GM21367 (cell line): ENCODE measurements around the gene IL23A.
A peak's percentile ranks its signal among the peaks of the same experiment; 100 is the strongest.
"Not testable (repeated sequence)": the region's sequence is repeated elsewhere in the genome, so short reads cannot be mapped to it uniquely, and the experiment has no call there.

ENCODE experiments used
- ATAC-seq: cut with Tn5 transposase; IDR thresholded peaks from one replicate; pipeline ENCODE4 v1.9.1; 2021; ENCODE audit not compliant: unreplicated experiment

IL23A gene, protein sequence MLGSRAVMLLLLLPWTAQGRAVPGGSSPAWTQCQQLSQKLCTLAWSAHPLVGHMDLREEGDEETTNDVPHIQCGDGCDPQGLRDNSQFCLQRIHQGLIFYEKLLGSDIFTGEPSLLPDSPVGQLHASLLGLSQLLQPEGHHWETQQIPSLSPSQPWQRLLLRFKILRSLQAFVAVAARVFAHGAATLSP

DNA sequence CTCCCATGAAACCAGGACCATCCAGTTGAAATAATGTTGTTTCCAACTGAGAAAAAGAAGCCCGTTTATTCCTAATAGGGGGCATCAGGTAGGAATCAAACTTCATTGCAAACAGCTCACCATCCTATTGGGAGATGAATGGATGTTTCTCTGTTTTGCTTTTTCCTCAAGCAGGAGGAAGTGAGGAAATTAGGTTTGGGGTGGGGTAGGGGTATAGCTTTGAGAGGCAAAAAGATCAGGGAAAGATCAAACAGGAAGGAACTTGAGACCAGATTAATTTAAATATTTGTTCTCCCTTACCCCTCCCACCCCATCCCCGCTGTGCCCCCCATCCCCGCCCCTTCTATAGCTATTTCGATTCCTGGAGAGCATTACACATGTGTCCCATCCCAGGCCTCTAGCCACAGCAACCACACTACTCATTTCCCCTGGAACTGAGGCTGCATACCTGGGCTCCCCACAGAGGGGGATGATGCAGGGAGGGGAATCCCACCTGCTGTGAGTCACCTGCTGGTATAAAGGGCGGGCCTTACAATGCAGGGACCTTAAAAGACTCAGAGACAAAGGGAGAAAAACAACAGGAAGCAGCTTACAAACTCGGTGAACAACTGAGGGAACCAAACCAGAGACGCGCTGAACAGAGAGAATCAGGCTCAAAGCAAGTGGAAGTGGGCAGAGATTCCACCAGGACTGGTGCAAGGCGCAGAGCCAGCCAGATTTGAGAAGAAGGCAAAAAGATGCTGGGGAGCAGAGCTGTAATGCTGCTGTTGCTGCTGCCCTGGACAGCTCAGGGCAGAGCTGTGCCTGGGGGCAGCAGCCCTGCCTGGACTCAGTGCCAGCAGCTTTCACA is at the start of gene IL23A:
TSS of gene IL23A (plus strand) at position 577 of the 850 bp plus-strand sequence. CDS start at position 738, 161 bp downstream.
- ATAC-seq: no peak

DNA sequence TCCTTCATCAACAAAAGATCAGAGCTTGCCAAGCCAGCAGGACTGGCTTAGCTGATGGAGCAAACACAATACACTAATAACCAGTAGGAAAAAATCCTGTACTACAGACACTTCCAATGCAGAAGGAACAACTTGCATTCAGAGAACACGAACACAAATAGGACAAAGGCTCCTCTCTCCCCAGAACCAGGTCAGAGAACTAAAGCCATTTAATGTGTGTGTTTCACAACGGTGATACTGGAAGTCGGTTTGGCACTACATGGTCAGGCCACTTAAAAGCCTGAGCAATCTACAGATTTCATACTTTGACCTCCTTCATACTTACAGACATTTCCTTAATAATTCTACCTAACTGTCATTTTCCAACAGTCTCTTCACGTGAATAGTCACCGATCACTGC is 44.9 kb upstream of the IL23A start:
- ATAC-seq: no peak

DNA sequence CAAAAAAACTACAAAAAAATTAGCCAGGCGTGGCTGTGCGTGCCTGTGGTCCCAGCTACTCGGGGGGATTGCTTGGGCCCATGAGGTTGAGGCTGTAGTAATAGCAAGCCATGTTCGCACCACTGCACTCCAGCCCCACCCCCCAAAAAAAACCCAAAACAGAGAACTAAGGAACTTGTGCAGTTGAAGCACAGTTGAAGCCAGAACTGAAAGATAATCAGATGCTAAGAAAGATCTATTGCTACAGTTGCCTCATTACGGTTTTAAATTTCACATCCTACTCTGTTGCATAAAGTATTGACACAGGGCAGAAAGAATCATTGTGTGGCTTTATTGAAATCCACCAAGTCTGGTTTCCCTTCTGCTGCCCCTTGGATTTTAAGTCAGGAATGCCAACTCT is 42.4 kb upstream of the IL23A start:
- no peak for ATAC-seq

DNA sequence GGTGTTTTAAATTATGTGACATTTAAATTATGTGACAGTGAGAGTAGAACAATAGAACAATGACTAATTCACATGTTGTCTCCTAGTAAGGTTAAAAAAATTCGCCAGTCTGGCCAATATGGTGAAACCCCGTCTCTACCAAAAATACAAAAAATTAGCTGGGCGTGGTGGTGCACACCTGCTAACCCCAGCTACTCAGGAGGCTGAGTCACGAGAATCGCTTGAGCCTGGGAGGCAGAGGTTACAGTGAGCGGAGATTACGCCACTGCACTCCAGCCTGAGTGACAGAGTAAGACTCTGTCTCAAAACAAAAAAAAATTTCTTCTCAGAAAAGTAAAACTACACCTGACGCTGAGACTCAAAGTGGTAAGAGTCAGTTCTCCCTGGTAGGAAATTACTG is 41.3 kb upstream of the IL23A start:
- no peak for ATAC-seq

DNA sequence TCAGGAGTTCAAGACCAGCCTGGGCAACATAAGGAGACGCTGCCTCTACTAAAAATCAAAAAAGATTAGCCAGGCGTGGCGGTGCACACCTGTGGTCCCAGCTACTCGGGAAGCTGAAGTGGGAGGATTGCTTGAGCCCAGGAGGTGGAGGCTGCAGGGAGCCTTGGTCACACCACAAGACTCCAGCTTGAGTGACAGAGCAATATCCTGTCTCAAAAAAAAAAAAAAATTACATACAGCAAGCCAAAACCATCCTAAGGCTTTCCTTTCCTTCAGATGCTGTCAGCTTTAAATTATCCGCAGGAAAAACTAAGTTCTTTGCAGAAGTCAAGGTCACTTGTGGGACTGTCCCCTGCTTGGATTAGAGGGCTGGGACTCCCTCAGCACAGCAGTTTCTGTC is 39.9 kb upstream of the IL23A start:
- no peak for ATAC-seq

DNA sequence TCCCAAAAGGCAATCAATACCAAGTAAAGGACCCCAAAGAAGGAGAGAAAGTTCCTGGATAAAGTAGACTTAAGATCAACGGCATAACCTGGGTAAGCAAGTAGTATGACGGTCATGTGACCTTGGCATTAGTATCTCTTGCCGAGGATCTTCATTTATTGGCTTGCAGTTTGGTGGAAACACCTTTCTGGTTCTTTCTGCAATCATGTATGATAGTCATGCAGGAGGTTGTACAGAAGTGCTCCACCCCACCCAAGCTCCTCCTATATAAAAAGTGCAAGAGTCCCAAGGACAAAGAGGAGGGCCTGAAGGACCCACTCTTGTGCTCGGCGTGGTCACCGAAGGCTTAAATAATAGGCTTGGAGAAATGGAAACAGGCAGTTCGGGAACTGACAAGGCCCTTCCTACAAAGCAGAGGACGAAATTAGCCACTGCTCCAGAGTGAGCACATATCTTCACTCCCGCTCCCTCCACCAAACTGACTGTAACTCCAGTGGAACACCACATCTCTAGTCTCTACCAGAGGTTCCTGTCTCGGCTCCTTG is 39.3 kb upstream of the IL23A start:
- ATAC-seq: no peak

DNA sequence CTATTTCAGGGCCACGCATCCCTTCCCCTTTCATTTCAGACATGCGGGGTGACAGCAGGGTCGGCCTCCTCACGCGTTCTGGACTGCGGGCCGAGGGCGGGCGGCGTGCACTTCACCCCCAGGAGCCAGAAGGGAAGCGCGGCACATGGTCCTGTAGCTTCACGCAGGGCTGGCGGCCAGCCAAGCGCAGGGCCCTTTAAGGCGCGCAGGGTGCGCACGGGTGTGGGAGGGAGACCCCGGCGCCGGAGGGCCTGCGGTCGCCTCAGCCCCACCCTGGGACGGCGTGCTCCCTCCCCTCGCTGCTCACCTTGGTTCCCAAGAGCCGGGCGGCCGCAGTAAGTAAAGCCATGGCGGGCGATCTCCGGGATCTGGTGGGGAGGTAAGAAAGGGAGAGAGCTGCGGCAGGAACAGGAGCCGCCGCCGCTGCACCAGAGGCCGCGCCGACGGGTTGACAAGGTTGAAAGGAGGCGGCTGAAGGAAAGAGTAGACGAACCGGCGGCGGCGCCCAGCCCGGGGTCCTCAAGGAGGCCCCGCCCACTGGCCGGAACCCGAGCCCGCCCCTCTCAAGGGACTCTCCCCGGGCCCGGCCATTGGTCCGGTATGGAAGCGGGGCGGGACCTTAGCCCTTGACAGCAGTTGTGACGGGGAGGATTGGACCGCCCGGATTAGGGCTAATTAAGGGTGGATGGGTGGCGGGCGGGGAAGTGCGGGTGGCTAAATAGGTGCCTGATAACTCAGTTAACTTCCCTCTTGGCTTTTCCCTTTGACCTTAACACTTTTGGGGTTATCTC is 38.6 kb upstream of the IL23A start, which contains the start of gene CS:
TSS of gene CS (minus strand) at position 478 of the 791 bp plus-strand sequence. CDS start at position 349, 129 bp downstream.
- ATAC-seq: peak; percentile 91

DNA sequence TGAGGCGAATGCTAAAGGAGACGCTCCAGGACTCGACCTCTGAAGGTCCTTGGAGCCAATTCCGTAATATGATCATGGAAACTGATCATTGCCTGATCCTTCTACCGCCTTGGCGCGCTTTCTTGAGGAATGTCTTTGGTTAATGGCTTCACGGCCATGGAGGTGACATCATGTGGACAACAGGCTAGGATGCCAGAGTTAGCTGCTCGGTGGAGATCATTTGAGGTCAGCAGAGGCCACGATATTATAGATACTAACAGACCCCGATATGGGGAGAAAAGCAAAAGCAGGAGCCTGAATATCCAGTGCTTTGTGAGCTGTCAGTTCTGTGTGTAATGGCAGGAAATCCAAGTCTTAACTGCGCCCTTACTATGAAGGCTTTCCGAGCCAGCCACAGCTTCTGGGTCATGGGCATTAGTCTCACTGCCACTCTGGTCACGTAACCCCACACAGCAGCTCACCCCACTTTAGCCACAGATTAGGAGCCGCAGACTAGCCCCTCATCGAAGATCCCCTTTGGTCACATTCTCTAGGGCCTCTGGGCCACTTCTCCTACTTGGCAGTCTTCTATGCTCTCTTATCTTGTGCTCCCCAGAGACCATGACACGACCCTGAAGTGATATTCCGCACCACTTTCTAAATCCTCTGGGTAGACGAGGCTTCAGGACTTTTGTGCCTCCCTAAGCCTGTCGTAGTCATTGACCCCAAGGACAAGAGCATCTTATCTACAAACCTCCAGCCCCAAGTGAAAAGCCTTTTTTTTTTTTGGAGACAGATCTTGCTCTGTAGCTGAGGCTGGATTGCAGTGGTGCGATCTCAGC is 37.8 kb upstream of the IL23A start:
- ATAC-seq: no peak

DNA sequence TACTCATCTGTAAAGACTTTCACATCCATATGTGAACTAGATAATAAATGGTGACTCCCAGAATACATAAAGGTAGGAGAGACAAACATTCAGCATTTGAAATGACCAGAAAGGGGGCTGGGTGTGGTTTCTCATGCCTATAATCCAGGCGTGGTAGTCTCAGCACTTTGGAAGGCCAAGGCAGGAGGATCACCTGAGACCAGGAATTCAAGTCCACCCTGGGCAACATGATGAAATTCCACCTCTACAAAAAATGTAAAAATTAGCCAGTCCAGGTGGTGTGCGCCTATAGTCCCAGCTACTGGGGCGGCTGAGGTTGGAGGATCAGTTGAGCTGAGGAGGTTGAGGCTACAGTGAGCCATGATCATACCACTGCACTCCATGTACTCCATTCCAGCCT is 34.4 kb upstream of the IL23A start:
- ATAC-seq: no peak

DNA sequence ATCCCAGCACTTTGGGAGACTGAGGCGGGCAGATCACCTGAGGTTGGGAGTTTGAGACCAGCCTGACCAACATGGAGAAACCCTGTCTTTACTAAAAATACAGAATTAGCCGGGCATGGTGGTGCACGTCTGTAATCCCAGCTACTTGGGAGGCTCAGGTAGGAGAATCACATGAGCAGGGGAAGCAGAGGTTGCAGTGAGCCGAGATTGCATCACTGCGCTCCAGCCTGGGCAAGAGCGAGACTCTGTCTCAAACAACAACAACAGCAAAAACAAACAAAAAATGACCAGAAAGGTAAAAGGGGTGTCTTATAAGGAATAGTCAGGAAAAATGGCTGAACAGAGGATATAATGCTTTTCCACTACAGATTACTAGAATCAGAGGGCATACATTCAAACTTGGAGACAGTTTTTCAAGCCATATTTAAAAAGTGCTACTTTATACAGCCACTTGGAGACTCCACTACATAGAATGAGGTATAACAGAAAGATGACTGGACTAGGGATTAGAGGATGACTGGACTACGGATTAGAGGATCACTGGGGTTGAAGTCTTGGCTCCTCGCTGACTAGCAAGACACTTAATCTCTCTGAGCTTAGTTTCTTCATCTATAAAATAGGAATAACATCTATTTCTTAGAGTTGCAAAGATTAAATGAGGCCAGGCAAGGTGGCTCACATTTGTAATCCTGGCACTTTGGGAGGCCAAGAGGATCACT is 33.7 kb upstream of the IL23A start:
- no peak for ATAC-seq

DNA sequence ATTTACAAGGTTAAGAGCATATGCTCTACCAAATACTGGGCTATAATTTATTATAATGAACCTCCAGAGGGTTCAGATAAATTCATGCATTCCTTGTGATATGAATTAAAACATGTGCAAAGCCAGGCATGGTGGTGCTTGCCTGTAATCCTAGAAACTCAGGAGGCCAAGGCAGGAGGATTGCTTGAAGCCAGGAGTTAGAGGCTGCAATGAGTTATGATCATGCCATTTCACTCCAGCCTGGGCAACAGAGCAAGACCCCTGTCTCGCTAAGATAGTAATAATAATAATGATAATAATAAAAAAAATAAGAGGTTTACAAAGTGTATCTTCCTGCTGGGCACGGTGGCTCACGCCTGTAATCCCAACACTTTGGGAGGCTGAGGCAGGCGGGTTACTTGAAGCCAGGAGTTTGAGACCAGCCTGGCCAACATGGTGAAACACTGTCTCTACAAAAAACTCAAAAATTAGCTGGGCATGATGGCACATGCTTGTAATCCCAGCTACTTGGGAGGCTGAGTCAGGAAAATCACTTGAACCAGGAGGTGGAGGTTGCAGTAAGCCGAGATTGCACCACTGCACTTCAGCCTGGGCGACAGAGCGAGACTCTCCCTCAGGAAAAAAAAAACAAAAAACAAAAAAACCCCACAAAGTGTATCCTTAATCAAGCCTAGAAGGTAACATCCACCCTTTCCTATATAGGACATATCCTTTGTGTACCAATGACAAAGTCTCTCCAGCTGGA is 31.3 kb upstream of the IL23A start:
- no peak for ATAC-seq

DNA sequence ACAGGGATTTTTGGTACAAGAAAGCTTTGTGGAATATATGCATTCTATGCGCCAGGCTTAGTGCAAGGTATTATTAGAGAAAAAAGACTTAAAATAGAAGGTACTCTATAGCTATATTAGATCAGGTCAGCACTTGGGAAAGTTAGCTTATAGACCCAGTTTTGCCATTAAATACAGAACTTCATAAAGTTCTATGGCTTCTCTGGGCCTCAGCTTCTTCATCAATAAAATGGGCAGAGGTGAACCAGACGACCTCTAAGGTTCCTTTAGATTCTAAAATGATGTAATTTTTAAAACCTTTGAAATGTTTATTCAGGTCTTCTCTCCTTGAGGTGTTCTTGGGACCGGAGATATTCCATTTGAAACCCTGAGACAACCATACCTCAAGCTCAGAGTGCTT is 30.0 kb upstream of the IL23A start:
- no peak for ATAC-seq

DNA sequence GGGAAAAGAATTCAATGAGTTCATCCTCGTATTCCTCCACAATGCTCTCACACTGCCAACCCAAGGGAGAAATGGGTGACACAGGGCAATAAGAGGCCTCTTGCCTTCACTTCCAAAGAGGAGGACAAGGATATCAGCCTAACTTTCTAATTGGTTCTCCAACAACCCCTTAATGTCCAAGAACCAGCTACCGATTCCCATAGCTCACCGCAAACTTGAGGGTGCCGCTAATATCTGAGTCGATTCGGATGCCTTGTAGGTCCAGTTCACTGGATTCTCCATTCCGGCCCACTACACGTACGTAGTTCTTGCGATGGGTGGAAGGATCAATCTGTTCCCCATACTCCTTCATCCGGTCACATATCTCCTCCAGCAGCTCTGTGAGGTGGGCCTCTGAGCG is 27.7 kb upstream of the IL23A start:
- no peak for ATAC-seq

DNA sequence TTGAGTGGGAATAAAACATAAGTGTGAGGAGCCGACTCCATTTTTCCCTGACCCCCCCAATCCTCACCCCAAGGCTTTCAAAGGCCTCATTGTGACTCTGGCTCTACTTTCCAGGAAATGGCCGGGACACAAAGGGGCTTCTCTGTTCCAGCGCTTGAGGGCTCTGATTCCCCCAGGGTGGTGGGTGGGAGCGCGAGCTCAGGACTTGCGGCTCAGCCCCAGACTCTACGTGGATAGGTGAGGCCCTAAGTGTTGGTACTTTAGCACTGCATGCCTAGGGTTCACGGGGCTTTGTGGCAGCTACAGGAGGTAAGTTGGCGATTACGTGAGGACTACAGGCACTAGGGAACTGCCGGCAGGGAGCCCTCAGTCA is 23.4 kb upstream of the IL23A start:
- no peak for ATAC-seq

DNA sequence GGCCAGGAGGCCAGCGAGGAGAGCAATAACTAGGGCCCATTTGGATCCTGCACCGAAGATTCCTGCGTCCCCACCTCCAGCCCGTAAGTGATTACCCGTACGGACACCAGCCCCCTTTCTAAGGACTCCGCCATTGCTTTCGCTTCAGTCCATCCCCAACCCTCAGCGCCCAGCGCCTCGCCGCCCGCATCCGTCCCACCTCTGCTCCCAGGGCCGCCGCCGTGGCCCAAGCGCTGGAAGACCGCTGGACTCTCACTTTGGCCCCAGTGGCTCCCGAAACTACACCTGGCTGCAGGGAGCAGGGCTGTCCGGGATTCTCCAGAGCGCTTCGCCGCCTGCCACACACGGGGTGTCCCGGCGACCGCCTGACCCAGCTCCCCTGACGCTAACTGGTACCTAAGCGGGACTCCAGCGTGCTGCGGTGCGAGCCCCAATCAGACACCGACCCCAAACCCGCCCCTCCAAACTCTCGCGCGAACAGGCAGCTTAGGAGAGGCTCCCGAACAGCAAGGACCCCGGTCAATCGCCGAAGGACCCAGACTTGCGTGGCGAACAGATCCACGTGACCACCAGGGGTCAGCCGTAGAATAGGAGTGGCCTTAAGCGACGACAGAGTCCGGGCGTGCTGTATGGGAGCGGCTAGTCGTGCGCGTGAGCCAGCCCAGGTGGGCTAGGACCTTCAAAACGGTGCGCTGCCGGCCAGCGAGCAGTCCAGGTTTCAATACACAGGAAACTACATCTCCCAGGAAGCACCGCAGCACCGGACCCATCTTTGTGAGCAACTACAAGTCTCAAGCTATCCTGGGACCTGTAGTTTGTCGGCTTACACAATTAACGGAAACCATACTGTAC is 22.8 kb upstream of the IL23A start, which contains the start of gene CNPY2:
TSS of gene CNPY2 (minus strand) at position 367 of the 852 bp plus-strand sequence. CDS start 771 bp downstream, outside the sequence.
- peak; percentile 81 for ATAC-seq

DNA sequence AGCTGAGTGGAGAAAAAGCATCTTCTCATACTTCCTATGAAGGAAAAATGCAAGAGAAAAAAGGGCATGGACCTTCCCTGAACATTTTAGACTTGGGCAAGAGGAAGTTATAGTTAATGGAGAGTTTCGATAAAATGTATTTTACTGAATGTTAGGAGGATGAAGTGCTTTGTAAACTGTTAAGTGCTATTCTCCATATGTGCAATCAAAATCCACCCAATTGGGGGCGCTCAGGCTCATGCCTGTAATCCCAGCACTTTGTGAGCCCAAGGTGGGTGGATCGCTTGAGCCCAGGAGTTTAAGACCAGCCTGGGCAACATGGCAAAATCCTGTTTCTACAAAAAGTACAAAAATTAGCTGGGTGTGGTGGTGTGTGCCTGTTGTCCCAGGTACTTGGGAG is 21.0 kb upstream of the IL23A start:
- no peak for ATAC-seq

DNA sequence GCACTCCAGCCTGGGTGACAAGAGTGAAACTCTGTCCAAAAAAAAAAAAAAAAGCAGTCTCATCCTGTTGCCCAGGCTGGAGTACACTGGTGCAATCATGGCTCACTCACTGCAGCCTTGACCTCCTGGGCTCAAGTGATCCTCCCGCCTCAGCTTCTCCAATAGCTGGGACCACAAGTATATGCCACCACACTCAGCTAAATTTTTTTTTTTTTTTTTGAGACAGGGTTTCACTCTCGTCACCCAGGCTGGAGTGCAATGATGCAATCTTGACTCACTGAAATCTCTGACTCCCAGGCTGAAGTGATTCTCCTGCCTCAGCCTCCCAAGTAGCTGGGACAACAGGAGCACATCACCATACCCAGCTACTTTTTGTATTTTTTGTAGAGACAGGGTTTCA is 17.7 kb upstream of the IL23A start:
- no peak for ATAC-seq

DNA sequence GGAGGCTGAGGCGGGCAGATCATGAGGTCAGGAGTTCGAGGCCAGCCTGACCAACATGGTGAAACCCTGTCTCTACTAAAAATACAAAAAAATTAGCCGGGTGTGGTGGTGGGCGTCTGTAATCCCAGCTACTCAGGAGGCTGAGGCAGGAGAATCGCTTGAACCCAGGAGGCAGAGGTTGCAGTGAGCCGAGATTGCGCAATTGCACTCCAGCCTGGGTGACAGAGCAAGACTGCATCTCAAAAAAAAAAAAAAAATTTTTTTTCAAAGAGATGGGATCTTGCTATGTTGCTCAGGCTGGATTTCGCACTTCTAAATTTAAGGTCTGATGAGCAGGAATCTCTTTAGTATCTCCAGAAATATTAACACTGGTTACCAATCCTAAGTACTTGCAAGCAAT is 17.1 kb upstream of the IL23A start:
- ATAC-seq: not testable (repeated sequence)
